Raji (cell line): Measurements from ENCODE around the gene MPV17L2.

Source experiments
- POLR2A ChIP-seq: IDR thresholded peaks from 2 replicates; pipeline ENCODE4 v1.6.1; 2011; ENCODE audit warnings: low read depth, low read length, control low read depth; ENCODE audit not compliant: insufficient read depth

The MPV17L2 gene

GRCh38 chr19:18216789-18217188 is 23.8 kb downstream of the MPV17L2 start:
- TF ChIP-seq POLR2A: no peak

- no peak for TF ChIP-seq POLR2A
Observed at GRCh38 chr19:18218159-18218558, 25.1 kb downstream of the MPV17L2 start.

- TF ChIP-seq POLR2A: no peak
Observed at GRCh38 chr19:18218600-18218999, 25.6 kb downstream of the MPV17L2 start.

- no peak for TF ChIP-seq POLR2A
Observed at GRCh38 chr19:18219911-18220631, 27.1 kb downstream of the MPV17L2 start.

GRCh38 chr19:18220632-18221275 is 27.7 kb downstream of the MPV17L2 start:
- TF ChIP-seq POLR2A: no peak

- TF ChIP-seq POLR2A: no peak
Observed at GRCh38 chr19:18221815-18222725, 29.1 kb downstream of the MPV17L2 start.

- peak; percentile 34; the same call in 1 of the 2 replicates for TF ChIP-seq POLR2A
Observed at GRCh38 chr19:18223860-18224524, 31.0 kb downstream of the MPV17L2 start.

GRCh38 chr19:18224525-18225354 is 31.7 kb downstream of the MPV17L2 start:
- TF ChIP-seq POLR2A: no peak

GRCh38 chr19:18225355-18225701 is 32.3 kb downstream of the MPV17L2 start:
- TF ChIP-seq POLR2A: no peak

- no peak for TF ChIP-seq POLR2A
Observed at GRCh38 chr19:18225702-18226468, 32.9 kb downstream of the MPV17L2 start, which contains the start of gene PDE4C. PDE4C (minus strand) TSS chr19:18226438; CDS start chr19:18226415, 23 bp downstream.

- peak; percentile 42; the same call in 1 of the 2 replicates for TF ChIP-seq POLR2A
Observed at GRCh38 chr19:18226956-18227780, 34.1 kb downstream of the MPV17L2 start.

- TF ChIP-seq POLR2A: no peak; the same call in 1 of the 2 replicates
Observed at GRCh38 chr19:18227781-18228271, 34.8 kb downstream of the MPV17L2 start.
